HG02840 (cell line): Measurements from ENCODE around the gene MYG1.
"Not testable (repeated sequence)": the region's sequence is repeated elsewhere in the genome, so short reads cannot be mapped to it uniquely, and the experiment has no call there.

Source experiments
- ATAC-seq: cut with Tn5 transposase; IDR thresholded peaks from one replicate; pipeline ENCODE4 v1.9.1; 2021; ENCODE audit warnings: mild to moderate bottlenecking, moderate library complexity, moderate number of reproducible peaks; ENCODE audit not compliant: unreplicated experiment, low FRiP score

The MYG1 gene

DNA sequence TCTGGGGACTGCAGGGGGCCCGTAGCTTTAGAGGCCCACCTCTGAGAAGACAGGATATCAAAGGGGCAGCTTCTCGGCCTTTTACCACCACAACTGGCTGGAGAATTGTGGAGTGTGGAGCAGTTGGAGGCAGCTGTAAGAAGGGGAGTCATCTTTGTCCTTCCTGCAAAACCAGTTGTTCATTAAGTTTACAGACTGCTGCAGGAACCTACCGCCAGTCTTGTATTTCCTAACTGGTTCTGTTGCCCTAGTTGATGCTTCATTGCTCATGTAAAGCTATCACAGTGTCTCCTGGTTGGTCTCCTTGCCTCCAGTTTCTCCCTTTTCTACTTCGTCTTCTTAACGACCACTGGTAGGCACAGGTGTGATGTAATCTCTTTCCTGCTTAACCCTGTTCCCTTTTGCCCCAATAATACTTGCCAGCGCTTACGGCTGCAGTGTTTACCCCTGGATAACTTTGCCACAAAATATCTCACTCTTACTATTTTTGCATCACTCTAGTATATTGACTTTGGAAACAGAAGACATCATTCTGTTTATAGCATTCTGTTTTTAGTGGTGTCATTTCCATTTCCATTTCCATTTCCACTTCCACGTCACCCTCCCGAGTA lies 19.5 kb upstream of the MYG1 start:
- no peak for ATAC-seq

GRCh38 chr12:53286448-53286847 lies 13.0 kb upstream of the MYG1 start:
- no peak for ATAC-seq

GRCh38 chr12:53287741-53288216 lies 11.7 kb upstream of the MYG1 start:
- ATAC-seq, result no peak

DNA sequence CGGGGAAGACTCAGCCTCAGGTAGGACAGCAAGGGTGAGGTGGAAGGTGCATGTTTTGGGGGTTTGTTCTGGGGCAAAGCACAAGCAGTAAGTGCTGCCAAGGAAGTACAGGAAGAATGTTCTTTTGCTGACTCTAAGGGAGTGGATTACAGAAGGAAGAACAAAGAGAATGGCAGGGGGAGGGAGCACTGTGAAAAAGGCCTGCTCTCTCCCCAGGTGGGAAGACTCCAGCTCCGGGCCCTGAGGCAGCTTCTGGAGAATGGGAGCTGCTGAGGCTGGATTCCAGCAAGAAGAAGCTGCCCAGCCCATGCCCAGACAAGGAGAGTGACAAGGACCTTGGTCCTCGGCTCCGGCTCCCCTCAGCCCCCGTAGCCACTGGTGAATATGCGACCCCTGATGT lies 11.2 kb upstream of the MYG1 start:
- no peak for ATAC-seq

DNA sequence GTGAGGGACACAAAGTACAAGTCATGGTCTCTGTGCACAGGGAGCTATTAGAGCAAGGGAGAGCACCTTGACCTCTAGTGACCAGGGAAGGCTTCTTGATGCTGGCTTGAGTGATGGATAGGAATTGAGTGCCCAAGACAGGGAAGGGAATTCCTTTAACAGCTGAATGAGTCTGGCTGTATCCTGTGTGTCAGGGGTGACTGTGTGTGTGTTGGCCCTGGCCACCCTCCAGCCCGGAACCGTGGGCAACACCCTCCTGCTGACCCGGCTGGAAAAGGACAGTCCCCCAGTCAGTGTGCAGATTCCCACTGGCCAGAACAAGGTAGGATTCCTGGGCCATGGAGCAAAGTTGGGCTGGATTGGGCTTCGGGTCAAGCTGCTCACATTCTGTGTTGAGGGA lies 9.6 kb upstream of the MYG1 start:
- no peak for ATAC-seq

- ATAC-seq, result no peak
These were observed 8.8 kb upstream of the MYG1 start for GRCh38 chr12:53290661-53291060.

DNA sequence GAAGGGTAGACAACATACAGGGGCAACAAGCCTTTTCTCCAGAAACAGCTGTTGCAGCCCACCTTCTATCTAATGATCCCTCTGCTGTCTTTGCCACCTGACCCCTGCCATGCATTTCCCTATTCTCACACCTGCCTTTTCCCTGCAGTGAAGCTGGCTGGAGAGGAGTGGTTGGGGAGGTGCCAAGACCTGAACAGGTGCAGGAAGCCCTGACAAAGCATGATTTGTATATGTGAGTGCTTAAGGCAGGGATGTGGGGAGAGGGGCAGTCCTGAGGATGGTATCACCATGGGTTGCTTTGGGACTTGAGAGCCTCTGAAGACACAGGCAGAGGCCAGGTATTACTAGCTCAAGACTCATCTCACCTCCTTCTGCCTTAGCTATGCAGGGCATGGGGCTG lies 7.1 kb upstream of the MYG1 start:
- no peak for ATAC-seq

DNA sequence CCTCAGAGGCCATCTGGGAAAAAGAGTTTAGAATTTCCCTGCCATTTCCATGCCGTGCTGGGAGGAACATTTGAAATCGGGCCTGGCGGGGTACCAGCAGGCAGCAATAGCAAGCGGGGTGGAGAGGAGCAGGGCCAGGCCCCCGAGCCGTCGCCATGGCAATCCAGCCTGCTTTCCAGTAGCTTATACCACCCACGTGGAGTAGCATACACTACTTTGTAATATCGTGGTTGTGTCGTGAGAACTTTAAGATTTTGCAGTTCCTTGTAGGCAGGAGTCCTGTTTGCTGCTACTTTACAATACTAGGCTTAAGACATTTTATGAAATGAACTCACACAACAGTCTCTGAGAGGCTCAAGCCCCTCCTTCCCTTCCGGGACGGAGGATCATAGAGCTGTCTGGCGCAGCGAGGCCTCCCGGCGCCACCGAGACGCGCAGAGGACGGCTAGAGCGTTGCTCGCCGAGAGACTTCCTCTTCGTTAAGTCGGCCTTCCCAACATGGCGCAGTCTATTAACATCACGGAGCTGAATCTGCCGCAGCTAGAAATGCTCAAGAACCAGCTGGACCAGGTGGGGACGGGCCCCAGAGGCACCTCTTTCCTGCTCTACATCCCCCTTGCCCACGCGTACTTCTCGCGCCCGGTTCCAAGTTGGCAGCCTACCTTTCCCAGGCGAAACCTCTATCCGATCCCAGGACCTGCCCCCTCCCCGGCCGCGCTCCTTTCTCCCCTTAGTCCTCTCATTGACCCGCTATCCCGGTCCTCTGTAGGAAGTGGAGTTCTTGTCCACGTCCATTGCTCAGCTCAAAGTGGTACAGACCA lies 4.2 kb upstream of the MYG1 start, which contains the start of gene PFDN5:
Gene PFDN5 (plus strand): TSS at position 473 of the 821 bp plus-strand sequence. CDS start 26 bp downstream, at position 499.
- peak; percentile 66 for ATAC-seq

GRCh38 chr12:53295891-53296219 lies 3.6 kb upstream of the MYG1 start:
- ATAC-seq, result no peak

DNA sequence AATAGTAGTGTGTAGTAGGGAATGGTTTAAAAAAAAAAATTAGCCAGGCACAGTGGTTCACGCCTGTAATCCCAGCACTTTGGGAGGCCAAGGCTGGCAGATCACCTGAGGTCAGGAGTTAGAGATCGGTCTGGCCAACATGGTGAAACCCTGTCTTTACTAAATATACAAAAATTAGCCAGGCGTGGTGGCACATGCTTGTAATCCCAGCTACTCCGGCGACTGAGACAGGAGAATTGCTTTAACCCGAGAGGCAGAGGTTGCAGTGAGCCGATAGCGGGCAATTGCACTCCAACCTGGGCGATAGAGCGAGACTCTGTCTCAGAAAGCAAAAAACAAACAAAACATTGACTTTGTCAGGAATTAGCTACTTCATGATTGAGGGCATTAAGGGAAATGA lies 2.4 kb upstream of the MYG1 start:
- ATAC-seq, result not testable (repeated sequence)

- ATAC-seq, result no peak
These were observed 1.3 kb upstream of the MYG1 start for GRCh38 chr12:53298164-53298563.

DNA sequence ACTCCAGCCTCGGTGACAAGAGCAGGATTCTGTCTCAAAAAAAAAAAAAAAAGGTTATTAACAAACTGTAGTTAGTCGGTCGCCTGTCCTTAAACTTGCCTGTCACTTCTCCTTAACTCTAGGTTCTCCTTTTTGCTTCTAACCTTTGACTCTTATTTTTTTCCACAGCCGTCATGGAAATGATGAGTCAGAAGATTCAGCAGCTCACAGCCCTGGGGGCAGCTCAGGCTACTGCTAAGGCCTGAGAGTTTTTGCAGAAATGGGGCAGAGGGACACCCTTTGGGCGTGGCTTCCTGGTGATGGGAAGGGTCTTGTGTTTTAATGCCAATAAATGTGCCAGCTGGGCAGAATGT lies 418 bp upstream of the MYG1 start:
- peak; percentile 1 for ATAC-seq

DNA sequence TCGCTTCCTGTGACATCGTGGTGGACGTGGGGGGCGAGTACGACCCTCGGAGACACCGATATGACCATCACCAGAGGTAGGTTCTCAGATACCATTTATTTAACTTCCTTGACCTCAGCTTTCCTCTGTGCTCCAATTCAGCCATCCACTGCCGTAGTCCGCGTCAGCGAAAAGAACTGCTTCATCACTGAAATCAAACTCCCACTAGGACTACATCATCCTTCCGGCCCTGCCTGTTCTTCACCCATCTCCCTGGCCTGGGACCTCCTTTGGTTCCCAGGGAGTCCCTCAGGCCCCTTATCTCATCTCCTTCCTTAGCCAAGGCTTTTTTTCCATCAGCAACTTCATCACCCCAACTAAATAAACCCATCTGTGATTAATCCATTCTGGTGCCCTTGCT lies 692 bp downstream of the MYG1 start:
- ATAC-seq, result no peak

- ATAC-seq, result no peak
These were observed 3.4 kb downstream of the MYG1 start for GRCh38 chr12:53302903-53303302.

- no peak for ATAC-seq
These were observed 7.3 kb downstream of the MYG1 start for GRCh38 chr12:53306826-53307225.

DNA sequence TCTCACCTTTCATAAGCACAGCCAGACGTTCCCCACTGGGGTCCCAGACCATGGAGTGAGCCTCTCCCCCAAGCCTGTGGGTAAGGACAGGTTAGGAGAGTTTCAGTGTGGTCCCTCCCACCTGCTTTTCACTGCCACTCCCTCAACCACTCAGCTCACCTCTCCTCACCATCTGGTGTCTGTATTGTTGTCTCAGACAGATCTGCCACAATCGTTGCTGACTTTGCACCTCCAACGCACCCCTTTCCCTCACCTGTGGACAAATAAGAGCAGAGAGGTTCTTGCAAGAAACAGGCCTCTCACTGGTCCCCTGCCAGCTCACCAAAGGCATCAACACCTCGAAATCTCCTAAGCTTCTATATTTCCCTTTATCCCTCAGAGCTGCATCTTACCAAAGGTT lies 8.8 kb downstream of the MYG1 start:
- ATAC-seq, result no peak

- no peak for ATAC-seq
These were observed 14.5 kb downstream of the MYG1 start for GRCh38 chr12:53313996-53314395.

GRCh38 chr12:53320352-53321195 lies 21.1 kb downstream of the MYG1 start:
- no peak for ATAC-seq

DNA sequence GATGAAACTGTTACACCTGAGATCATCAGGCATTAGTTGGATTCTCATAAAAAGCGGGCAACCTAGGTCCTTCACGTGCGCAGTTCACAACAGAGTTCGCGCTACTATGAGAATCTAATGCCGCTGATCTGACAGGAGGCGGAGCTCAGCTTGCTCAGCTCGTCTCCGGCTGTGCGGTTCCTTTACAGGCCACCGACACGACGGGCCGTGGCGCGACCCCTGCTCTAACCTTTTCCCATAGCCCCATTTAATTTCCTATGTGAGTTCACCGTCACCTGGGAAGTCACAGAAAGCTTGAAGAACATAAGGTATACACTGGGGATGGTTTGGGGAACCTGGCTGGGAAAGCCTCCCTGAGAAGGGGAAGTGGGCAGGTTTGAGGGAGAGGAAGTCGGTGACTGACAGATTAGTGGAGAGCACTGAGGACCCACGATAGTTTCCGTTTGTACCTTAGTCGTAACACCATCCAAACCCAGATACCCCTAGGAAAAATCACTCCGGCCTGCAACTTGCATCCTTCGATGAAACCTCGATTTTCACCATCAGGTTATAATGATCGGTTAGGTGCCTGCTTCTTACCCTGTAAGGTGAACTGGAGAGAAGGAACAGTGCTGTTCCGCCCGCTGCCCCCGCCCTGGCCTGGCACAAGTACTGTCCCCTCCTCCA lies 24.8 kb downstream of the MYG1 start:
- ATAC-seq, result no peak

DNA sequence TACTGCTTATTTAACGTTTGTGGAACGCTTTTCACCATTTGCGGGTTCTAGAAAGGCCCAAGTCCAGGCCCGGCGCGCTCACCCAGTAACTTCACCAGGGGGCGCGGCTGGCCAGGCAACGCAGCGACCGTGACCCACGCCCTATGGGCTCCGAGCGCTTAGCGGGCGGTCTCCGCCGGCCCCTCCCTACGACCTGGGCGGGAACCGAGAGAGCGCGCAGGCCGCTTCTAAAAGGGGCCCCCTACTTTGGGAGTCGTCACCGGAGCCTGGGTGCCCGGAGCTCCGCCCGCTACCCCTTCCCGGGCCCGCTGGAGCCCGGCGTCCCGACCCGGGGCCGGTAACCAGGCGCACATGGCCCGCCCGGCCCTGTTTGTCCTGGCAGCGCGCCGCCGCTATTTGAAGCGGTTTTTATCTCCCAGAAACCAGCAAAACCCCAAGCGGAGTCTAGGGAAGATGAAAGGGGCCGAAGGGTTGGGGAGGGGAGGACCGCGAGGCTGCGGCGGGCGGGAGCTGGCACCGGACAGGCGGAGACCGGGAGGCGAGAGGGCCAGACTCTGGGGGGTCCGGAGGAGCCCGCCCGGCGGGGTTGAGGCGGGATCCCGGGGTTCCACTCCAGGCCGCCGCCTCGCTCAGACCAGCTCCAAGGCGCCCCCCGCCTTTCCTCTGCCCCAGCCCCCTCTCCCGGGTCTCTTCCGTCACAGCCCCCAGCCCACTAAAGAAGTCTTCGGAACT lies 25.4 kb downstream of the MYG1 start:
- peak; percentile 41 for ATAC-seq
